Activated CD4-positive, alpha-beta memory T cell treated with anti-CD3 and anti-CD28 coated beads, Interleukin-2, amount 10 ng/mL, durations not matched to agents 7 days and 5 days (primary cell): ENCODE results near the gene STK35. TPM values are rescaled to one million over a fixed set of nuclear protein-coding genes. Genes with fewer than 3 reads are reported as not detected.

Source experiments
- CTCF ChIA-PET: fragments of 350-600 bp; sonication (Branson Sonifier 250); formaldehyde crosslinking; loops from one replicate; lab custom pipeline; 2021; ENCODE audit warnings: antibody characterized with exemption, inconsistent platforms; lab: Charles Lee
- POLR2A ChIA-PET: fragments of 350-600 bp; sonication (Branson Sonifier 250); formaldehyde crosslinking; loops from one replicate; lab custom pipeline; 2021; ENCODE audit warnings: antibody characterized with exemption; lab: Charles Lee
- DNase-seq: peaks from one replicate; pipeline ENCODE4 v3.0.0-alpha.2; 2020
- H3K27ac Mint-ChIP-seq: one replicate; pipeline ENCODE4 v1.8.0; 2021; ENCODE audit warnings: mild to moderate bottlenecking, mixed read lengths
- H3K27me3 Mint-ChIP-seq: one replicate; pipeline ENCODE4 v1.8.0; 2021; ENCODE audit warnings: mixed read lengths
- H3K36me3 Mint-ChIP-seq: one replicate; pipeline ENCODE4 v1.8.0; 2021; ENCODE audit warnings: low read depth, mixed read lengths
- H3K4me1 Mint-ChIP-seq: one replicate; pipeline ENCODE4 v1.8.0; 2021; ENCODE audit warnings: mixed read lengths
- H3K4me3 Mint-ChIP-seq: one replicate; pipeline ENCODE4 v1.8.0; 2021; ENCODE audit warnings: mild to moderate bottlenecking, mixed read lengths
- H3K9me3 Mint-ChIP-seq: one replicate; pipeline ENCODE4 v1.8.0; 2021; ENCODE audit warnings: mixed read lengths
- total RNA-seq, 2 experiments: library from RNA; stranded (reverse); gene quantifications; one replicate each; pipeline ENCODE4 v1.2.3, GENCODE V29; 2021

Gene STK35
- total RNA-seq, 2 experiments from 2014 or later, result 18.5 to 18.9 TPM

GRCh38 chr20:2109425-2110210 is 8.0 kb downstream of the STK35 start:
- Mint-ChIP-seq H3K27me3 (no peaks in the 10 kb centered on the region), H3K27ac (peak overlapping the region; percentile 47), H3K4me1 (peaks cover 64% of the 10 kb centered on the region), H3K36me3 (peaks cover 37% of the 10 kb centered on the region), H3K9me3 (no peaks in the 10 kb centered on the region), H3K4me3 (no peak overlapping the region)
- no peak for DNase-seq
- ChIA-PET CTCF (interaction anchor here (1.6 kb wide), 1 partner anchor 16 kb away, joined by 5 read pairs; no protein-coding TSS in a partner anchor), POLR2A (interaction anchor here (1.0 kb wide), 1 partner anchor 11 kb away, joined by 3 read pairs; no protein-coding TSS in a partner anchor)

- H3K4me3 Mint-ChIP-seq, result no peak overlapping the region
- H3K36me3 Mint-ChIP-seq, result peaks cover 40% of the 10 kb centered on the region
- peaks cover 52% of the 10 kb centered on the region for H3K4me1 Mint-ChIP-seq
- H3K9me3 Mint-ChIP-seq, result no peaks in the 10 kb centered on the region
- no peaks in the 10 kb centered on the region for H3K27me3 Mint-ChIP-seq
- DNase-seq, result no peak
- ChIA-PET CTCF (interaction anchor here (1.3 kb wide), 1 partner anchor 9 kb away, joined by 4 read pairs; no protein-coding TSS in a partner anchor), POLR2A (interaction anchor here (5.5 kb wide), 1 partner anchor 11 kb away, joined by 37 read pairs; the partner anchor contains the start of gene STK35)
- no peak overlapping the region for H3K27ac Mint-ChIP-seq
Observed at GRCh38 chr20:2112910-2113309, 11.3 kb downstream of the STK35 start.

- Mint-ChIP-seq H3K9me3 (no peaks in the 10 kb centered on the region), H3K4me1 (peaks cover 50% of the 10 kb centered on the region), H3K36me3 (peaks cover 46% of the 10 kb centered on the region), H3K27ac (no peak overlapping the region), H3K27me3 (no peaks in the 10 kb centered on the region), H3K4me3 (no peak overlapping the region)
- DNase-seq, result no peak
- ChIA-PET POLR2A (interaction anchor here (5.5 kb wide), 1 partner anchor 12 kb away, joined by 37 read pairs; the partner anchor contains the start of gene STK35), CTCF (no interaction called here)
Observed at GRCh38 chr20:2114127-2114959, 12.7 kb downstream of the STK35 start.

- ChIA-PET POLR2A (interaction anchor here (5.5 kb wide), 1 partner anchor 13 kb away, joined by 37 read pairs; the partner anchor contains the start of gene STK35), CTCF (interaction anchor here (1.0 kb wide), 1 partner anchor 92 kb away, joined by 3 read pairs; no protein-coding TSS in a partner anchor)
- Mint-ChIP-seq H3K4me1 (peaks cover 48% of the 10 kb centered on the region), H3K36me3 (peaks cover 53% of the 10 kb centered on the region), H3K27me3 (no peaks in the 10 kb centered on the region), H3K27ac (no peak overlapping the region), H3K4me3 (no peak overlapping the region), H3K9me3 (no peaks in the 10 kb centered on the region)
- DNase-seq, result no peak
Observed at GRCh38 chr20:2114990-2115681, 13.5 kb downstream of the STK35 start.

GRCh38 chr20:2116170-2116940 is 14.7 kb downstream of the STK35 start:
- Mint-ChIP-seq H3K9me3 (no peaks in the 10 kb centered on the region), H3K36me3 (peaks cover 64% of the 10 kb centered on the region), H3K4me1 (peaks cover 48% of the 10 kb centered on the region), H3K4me3 (no peak overlapping the region), H3K27me3 (no peaks in the 10 kb centered on the region), H3K27ac (no peak overlapping the region)
- POLR2A ChIA-PET, result interaction anchor here (5.5 kb wide), 1 partner anchor 14 kb away, joined by 37 read pairs; the partner anchor contains the start of gene STK35
- CTCF ChIA-PET, result no interaction called here
- no peak for DNase-seq

- Mint-ChIP-seq H3K36me3 (peaks cover 61% of the 10 kb centered on the region), H3K9me3 (no peaks in the 10 kb centered on the region), H3K4me1 (peaks cover 42% of the 10 kb centered on the region), H3K27ac (peak overlapping the region; percentile 17), H3K4me3 (no peak overlapping the region), H3K27me3 (no peaks in the 10 kb centered on the region)
- ChIA-PET CTCF (no interaction called here), POLR2A (interaction anchor here (0.7 to 2.7 kb wide), 3 partner anchors 15 to 52 kb away, joined by 4 to 8 read pairs (median 5); partner anchors contain the start of gene STK35)
- no peak for DNase-seq
Observed at GRCh38 chr20:2118783-2119182, 17.2 kb downstream of the STK35 start.

GRCh38 chr20:2122936-2123335 is 21.3 kb downstream of the STK35 start:
- ChIA-PET CTCF (no interaction called here), POLR2A (interaction anchor here (1.1 kb wide), 1 partner anchor 22 kb away, joined by 3 read pairs; the partner anchor contains the start of gene STK35)
- DNase-seq, result no peak
- Mint-ChIP-seq H3K27me3 (no peaks in the 10 kb centered on the region), H3K9me3 (no peaks in the 10 kb centered on the region), H3K36me3 (peaks cover 37% of the 10 kb centered on the region), H3K4me1 (peaks cover 34% of the 10 kb centered on the region), H3K4me3 (no peak overlapping the region), H3K27ac (no peak overlapping the region)

GRCh38 chr20:2123720-2124119 is 22.1 kb downstream of the STK35 start:
- no peaks in the 10 kb centered on the region for H3K9me3 Mint-ChIP-seq
- POLR2A ChIA-PET, result no interaction called here
- H3K27me3 Mint-ChIP-seq, result no peaks in the 10 kb centered on the region
- CTCF ChIA-PET, result no interaction called here
- no peak overlapping the region for H3K4me3 Mint-ChIP-seq
- H3K36me3 Mint-ChIP-seq, result peaks cover 32% of the 10 kb centered on the region
- DNase-seq, result no peak
- no peak overlapping the region for H3K27ac Mint-ChIP-seq
- peaks cover 34% of the 10 kb centered on the region for H3K4me1 Mint-ChIP-seq

- DNase-seq, result no peak
- POLR2A ChIA-PET, result no interaction called here
- H3K4me3 Mint-ChIP-seq, result no peak overlapping the region
- H3K36me3 Mint-ChIP-seq, result peaks cover 24% of the 10 kb centered on the region
- no peaks in the 10 kb centered on the region for H3K9me3 Mint-ChIP-seq
- H3K27me3 Mint-ChIP-seq, result no peaks in the 10 kb centered on the region
- CTCF ChIA-PET, result no interaction called here
- no peak overlapping the region for H3K27ac Mint-ChIP-seq
- peaks cover 32% of the 10 kb centered on the region for H3K4me1 Mint-ChIP-seq
Observed at GRCh38 chr20:2124564-2125213, 23.1 kb downstream of the STK35 start.

- H3K4me3 Mint-ChIP-seq, result no peak overlapping the region
- H3K27me3 Mint-ChIP-seq, result no peaks in the 10 kb centered on the region
- no peaks in the 10 kb centered on the region for H3K9me3 Mint-ChIP-seq
- ChIA-PET CTCF (no interaction called here), POLR2A (interaction anchor here (1.1 kb wide), 1 partner anchor 23 kb away, joined by 3 read pairs; no protein-coding TSS in a partner anchor)
- peaks cover 16% of the 10 kb centered on the region for H3K36me3 Mint-ChIP-seq
- DNase-seq, result no peak
- H3K4me1 Mint-ChIP-seq, result peaks cover 36% of the 10 kb centered on the region
- H3K27ac Mint-ChIP-seq, result no peak overlapping the region
Observed at GRCh38 chr20:2125474-2126112, 24.0 kb downstream of the STK35 start.

GRCh38 chr20:2127238-2127637 is 25.6 kb downstream of the STK35 start:
- DNase-seq, result no peak
- H3K36me3 Mint-ChIP-seq, result peaks cover 4% of the 10 kb centered on the region
- no peaks in the 10 kb centered on the region for H3K9me3 Mint-ChIP-seq
- peaks cover 29% of the 10 kb centered on the region for H3K4me1 Mint-ChIP-seq
- POLR2A ChIA-PET, result no interaction called here
- CTCF ChIA-PET, result no interaction called here
- H3K4me3 Mint-ChIP-seq, result no peak overlapping the region
- no peaks in the 10 kb centered on the region for H3K27me3 Mint-ChIP-seq
- H3K27ac Mint-ChIP-seq, result no peak overlapping the region
